ENCODE results near the gene ASS1. TPM values are rescaled to one million over a fixed set of nuclear protein-coding genes. Genes with fewer than 3 reads are reported as not detected.

The ASS1 gene
- total RNA-seq, 1 experiment from 2014 or later, result 299 TPM

- peaks cover 92% of the 10 kb centered on the region for H3K36me3 Mint-ChIP-seq (ENCODE audit: insufficient read depth, unreplicated experiment)
- no peak overlapping the region for H3K4me3 Mint-ChIP-seq (ENCODE audit: unreplicated experiment)
- H3K27me3 Mint-ChIP-seq (ENCODE audit: insufficient read depth, unreplicated experiment), result no peaks in the 10 kb centered on the region
- ChIA-PET CTCF (no interaction called here), POLR2A (interaction anchor here (0.7 kb wide), 1 partner anchor 14 kb away, joined by 3 read pairs; no protein-coding TSS in a partner anchor)
- no peaks in the 10 kb centered on the region for H3K4me1 Mint-ChIP-seq (ENCODE audit: insufficient read depth, unreplicated experiment)
- no peak for TF ChIP-seq CTCF (IDR thresholded peaks at IDR 0.05; ENCODE audit: unreplicated experiment)
- BruUV-seq (replicated peaks), result no TSS peak
- no peak for DNase-seq (ENCODE audit: unreplicated experiment)
- H3K27ac Mint-ChIP-seq (ENCODE audit: low read depth, unreplicated experiment), result no peak overlapping the region
- intact Hi-C loops (cut with micrococcal nuclease), result loop anchor here (10.0 kb wide), 1 partner anchor 86 kb away; the partner anchor contains the start of gene FUBP3
- H3K9me3 Mint-ChIP-seq (ENCODE audit: unreplicated experiment), result no peaks in the 10 kb centered on the region
These were observed 44.0 kb downstream of the ASS1 start for GRCh38 chr9:130488621-130489330.

GRCh38 chr9:130490981-130491380 lies 46.2 kb downstream of the ASS1 start:
- POLR2A ChIA-PET, result no interaction called here
- peaks cover 91% of the 10 kb centered on the region for H3K36me3 Mint-ChIP-seq (ENCODE audit: insufficient read depth, unreplicated experiment)
- BruUV-seq (replicated peaks), result no TSS peak

GRCh38 chr9:130491830-130492482 lies 47.2 kb downstream of the ASS1 start:
- Mint-ChIP-seq H3K9me3 (ENCODE audit: unreplicated experiment) (no peaks in the 10 kb centered on the region), H3K27ac (ENCODE audit: low read depth, unreplicated experiment) (no peak overlapping the region), H3K36me3 (ENCODE audit: insufficient read depth, unreplicated experiment) (peaks cover 94% of the 10 kb centered on the region), H3K4me3 (ENCODE audit: unreplicated experiment) (no peak overlapping the region), H3K27me3 (ENCODE audit: insufficient read depth, unreplicated experiment) (no peaks in the 10 kb centered on the region), H3K4me1 (ENCODE audit: insufficient read depth, unreplicated experiment) (no peaks in the 10 kb centered on the region)
- BruUV-seq (replicated peaks), result no TSS peak
- intact Hi-C loops (cut with micrococcal nuclease), result no loop called here
- DNase-seq (ENCODE audit: unreplicated experiment), result no peak
- POLR2A ChIA-PET, result no interaction called here
- TF ChIP-seq CTCF (IDR thresholded peaks at IDR 0.05; ENCODE audit: unreplicated experiment), result no peak
- CTCF ChIA-PET, result no interaction called here

More at GRCh38 chr9:130490981-130491380, 46.2 kb downstream of the ASS1 start:
- no peaks in the 10 kb centered on the region for H3K9me3 Mint-ChIP-seq (ENCODE audit: unreplicated experiment)
- no peak overlapping the region for H3K4me3 Mint-ChIP-seq (ENCODE audit: unreplicated experiment)
- CTCF ChIA-PET, result no interaction called here
- no peak for TF ChIP-seq CTCF (IDR thresholded peaks at IDR 0.05; ENCODE audit: unreplicated experiment)
- no peaks in the 10 kb centered on the region for H3K4me1 Mint-ChIP-seq (ENCODE audit: insufficient read depth, unreplicated experiment)
- no peak for DNase-seq (ENCODE audit: unreplicated experiment)
- no peaks in the 10 kb centered on the region for H3K27me3 Mint-ChIP-seq (ENCODE audit: insufficient read depth, unreplicated experiment)
- no peak overlapping the region for H3K27ac Mint-ChIP-seq (ENCODE audit: low read depth, unreplicated experiment)
- intact Hi-C loops (cut with micrococcal nuclease), result no loop called here

GRCh38 chr9:130493021-130493420 lies 48.3 kb downstream of the ASS1 start:
- no peaks in the 10 kb centered on the region for H3K9me3 Mint-ChIP-seq (ENCODE audit: unreplicated experiment)
- no peak overlapping the region for H3K4me3 Mint-ChIP-seq (ENCODE audit: unreplicated experiment)
- ChIA-PET CTCF (no interaction called here), POLR2A (no interaction called here)
- no peaks in the 10 kb centered on the region for H3K27me3 Mint-ChIP-seq (ENCODE audit: insufficient read depth, unreplicated experiment)
- H3K27ac Mint-ChIP-seq (ENCODE audit: low read depth, unreplicated experiment), result no peak overlapping the region
- no peaks in the 10 kb centered on the region for H3K4me1 Mint-ChIP-seq (ENCODE audit: insufficient read depth, unreplicated experiment)
- intact Hi-C loops (cut with micrococcal nuclease), result no loop called here
- TF ChIP-seq CTCF (IDR thresholded peaks at IDR 0.05; ENCODE audit: unreplicated experiment), result no peak
- DNase-seq (ENCODE audit: unreplicated experiment), result no peak
- no TSS peak for BruUV-seq (replicated peaks)
- H3K36me3 Mint-ChIP-seq (ENCODE audit: insufficient read depth, unreplicated experiment), result peaks cover 97% of the 10 kb centered on the region

Measured in MCF 10A (cell line).